GM12878 (cell line): ENCODE measurements around the gene CACHD1. TPM values are rescaled to one million over a fixed set of nuclear protein-coding genes. Genes with fewer than 3 reads are reported as not detected.

ENCODE experiments used
- ATAC-seq: fragments of 200-7000 bp; cut with Tn5 transposase; 3 replicates; pipeline ENCODE4 v1.9.1; 2020; ENCODE audit warnings: mild to moderate bottlenecking, moderate library complexity
- BruUV-seq: library from RNA; stranded (reverse); fragments of 400-500 nt; replicated peaks from 2 replicates; lab custom pipeline; 2021; lab: Mats Ljungman, UMichigan
- CTCF ChIA-PET: fragments of 300-600 bp; sonication (Branson Sonifier 250); formaldehyde crosslinking; extraction: SDS; loops from one replicate; lab custom pipeline; 2021; ENCODE audit warnings: inconsistent platforms; lab: Yijun Ruan, JAX
- POLR2A ChIA-PET: fragments of 350-600 bp; formaldehyde crosslinking; extraction: SDS; loops from one replicate; lab custom pipeline; 2021; ENCODE audit warnings: inconsistent platforms; lab: Charles Lee
- RAD21 ChIA-PET: fragments of 300-600 bp; sonication (Branson Sonifier 250); formaldehyde crosslinking; loops from one replicate; lab custom pipeline; 2023; ENCODE audit warnings: antibody characterized with exemption; ENCODE audit not compliant: unreplicated experiment; lab: Charles Lee
- SMC1A ChIA-PET: fragments of 300-600 bp; sonication (Branson Sonifier 250); formaldehyde crosslinking; loops from one replicate; lab custom pipeline; 2023; ENCODE audit not compliant: unreplicated experiment, uncharacterized antibody; lab: Charles Lee
- DNase-seq: peaks from one replicate; pipeline ENCODE4 v3.0.0-alpha.2; 2011; ENCODE audit warnings: low read depth, low spot score
- FAIRE-seq: peaks from 3 replicates; lab custom pipeline; 2011; peaks lifted over from hg19 to GRCh38; lab: Jason Lieb, UNC
- H2AFZ ChIP-seq: 2 replicates; pipeline ENCODE4 v1.6.0; 2011; ENCODE audit warnings: low read depth, low read length, control low read depth; ENCODE audit not compliant: control insufficient read depth
- H3K27ac ChIP-seq: 2 replicates; pipeline ENCODE4 v1.5.1; 2011; ENCODE audit warnings: control low read depth; ENCODE audit not compliant: control insufficient read depth, insufficient read depth
- H3K27me3 ChIP-seq, 2 experiments: replicated peaks in 1 of 2; 2 replicates each; pipeline versions ENCODE4 v1.6.0 to v1.6.1; 2011; ENCODE audit warnings: low read length in 1 of 2; ENCODE audit not compliant: control insufficient read depth in 2 of 2, insufficient read depth in 2 of 2
- H3K36me3 ChIP-seq, 2 experiments: 2 replicates each; pipeline ENCODE4 v1.5.1; 2011; ENCODE audit warnings: low read length in 1 of 2; ENCODE audit not compliant: control insufficient read depth in 2 of 2, insufficient read depth in 2 of 2
- H3K4me1 ChIP-seq: 2 replicates; pipeline ENCODE4 v1.6.1; 2011; ENCODE audit warnings: mild to moderate bottlenecking, low read length, moderate library complexity, mixed read lengths; ENCODE audit not compliant: control insufficient read depth, insufficient read depth
- H3K4me2 ChIP-seq: 2 replicates; pipeline ENCODE4 v1.6.0; 2011; ENCODE audit warnings: control low read depth; ENCODE audit not compliant: control insufficient read depth, insufficient read depth
- H3K4me3 ChIP-seq: fragments of 200-600 bp; sonication (generic); 2 replicates; pipeline ENCODE4 v1.5.1; 2016
- H3K79me2 ChIP-seq: 2 replicates; pipeline ENCODE4 v1.6.0; 2011; ENCODE audit warnings: low read length; ENCODE audit not compliant: control insufficient read depth, insufficient read depth
- H3K9ac ChIP-seq: 2 replicates; pipeline ENCODE4 v1.8.0; 2011; ENCODE audit warnings: low read length, control low read depth, mixed read lengths; ENCODE audit not compliant: control insufficient read depth, insufficient read depth
- H3K9me3 ChIP-seq: replicated peaks from 3 replicates; pipeline ENCODE4 v1.5.1; 2011; ENCODE audit warnings: mild to moderate bottlenecking, low read length; ENCODE audit not compliant: control insufficient read depth, insufficient read depth
- H4K20me1 ChIP-seq: 2 replicates; pipeline ENCODE4 v1.6.0; 2011; ENCODE audit not compliant: control insufficient read depth, insufficient read depth
- ATF7 ChIP-seq: fragments of 450-650 bp; IDR thresholded peaks from 2 replicates; pipeline ENCODE4 v1.6.1; 2016; ENCODE audit warnings: low read depth, mild to moderate bottlenecking
- CBFB ChIP-seq: IDR thresholded peaks from 2 replicates; pipeline ENCODE4 v1.6.1; 2016; ENCODE audit warnings: antibody characterized with exemption, low read depth
- GATAD2B ChIP-seq: fragments of 450-650 bp; conservative IDR thresholded peaks from 2 replicates; pipeline ENCODE4 v1.6.1; 2017; ENCODE audit warnings: low read depth, mild to moderate bottlenecking, moderate library complexity
- MTA3 ChIP-seq: IDR thresholded peaks from 2 replicates; pipeline ENCODE4 v1.6.1; 2012; ENCODE audit warnings: low read length, inconsistent platforms, borderline replicate concordance
- NFYA ChIP-seq: IDR thresholded peaks from 2 replicates; pipeline ENCODE4 v1.6.1; 2011; ENCODE audit warnings: low read depth, mild to moderate bottlenecking, low read length, improper control_type of control experiment, borderline replicate concordance
- RBBP5 ChIP-seq: fragments of 200-600 bp; sonication (generic); conservative IDR thresholded peaks from 2 replicates; pipeline ENCODE4 v1.6.1; 2016
- RFX5 ChIP-seq: IDR thresholded peaks from 2 replicates; pipeline ENCODE4 v1.6.1; 2011; ENCODE audit warnings: low read depth, low read length, improper control_type of control experiment
- TAF1 ChIP-seq: IDR thresholded peaks from 2 replicates; pipeline ENCODE4 v1.6.1; 2011; ENCODE audit warnings: mild to moderate bottlenecking, low read depth, low read length, borderline replicate concordance
- TARDBP ChIP-seq: IDR thresholded peaks from 2 replicates; pipeline ENCODE4 v1.6.1; 2016; ENCODE audit warnings: borderline replicate concordance
- USF1 ChIP-seq: IDR thresholded peaks from 2 replicates; pipeline ENCODE4 v1.6.1; 2011; ENCODE audit warnings: borderline replicate concordance, low read depth, mild to moderate bottlenecking, moderate library complexity, mixed read lengths, low read length; ENCODE audit not compliant: insufficient read depth; ENCODE audit errors: extremely low read length
- WGBS: methylation state at CpG from one replicate; pipeline ENCODE4 v1.1.6; 2016; ENCODE audit warnings: low lambda C conversion rate; ENCODE audit not compliant: insufficient replicate concordance, insufficient coverage; ENCODE audit errors: missing lambda C conversion rate; 5-methylcytosine and 5-hydroxymethylcytosine counted together
- in situ Hi-C: fragments of 300-500 bp; cut with MboI; formaldehyde crosslinking; loops from 9 replicates; pipeline ENCODE4 v1.14.3; 2018; ENCODE audit warnings: mixed read lengths
- intact Hi-C: fragments of 100-400 bp; cut with micrococcal nuclease; formaldehyde crosslinking; loops from one replicate; pipeline ENCODE4 v1.14.2; 2022; ENCODE audit not compliant: unreplicated experiment
- polyA plus RNA-seq, 11 experiments: library from polyadenylated mRNA; depleted of rRNA in 4 of 11; unstranded in 6 of 11; stranded (reverse) in 5 of 11; fragments of >200 nt; fragmentation: Nextera tagmentation in 4 of 11; fragmentation: Illumina TruSeq in 1 of 11; extraction: Ambion mirVana in 4 of 11; extraction: Trizol in 1 of 11; gene quantifications; 1 replicate in 1 of 11; 2 replicates in 10 of 11; pipeline versions ENCODE4 v1.2.1 to v1.2.3, GENCODE V29; 2011 to 2016; ENCODE audit warnings: inconsistent platforms in 2 of 11, missing spikeins in 2 of 11, low read depth in 1 of 11
- total RNA-seq, 4 experiments: library from RNA; depleted of rRNA in 3 of 4; stranded (reverse); fragments of >200 nt in 3 of 4; fragmentation: Illumina TruSeq in 1 of 4; extraction: Trizol in 1 of 4; gene quantifications; 2 replicates each; pipeline versions ENCODE4 v1.2.1 to v1.2.3, GENCODE V29; 2013 to 2021
- TF ChIP-seq, protein P1 (sequence below): fragments of 450-650 bp; IDR thresholded peaks from 2 replicates; pipeline ENCODE4 v1.6.1; 2017; ENCODE audit warnings: low read depth, mild to moderate bottlenecking, moderate library complexity

CACHD1 gene
- total and polyA plus RNA-seq, 10 of the 15 experiments (the other 5 are each of a cell fraction or from before 2014, with no cell fraction given) = 0.03 TPM; not detected in 9

DNA sequence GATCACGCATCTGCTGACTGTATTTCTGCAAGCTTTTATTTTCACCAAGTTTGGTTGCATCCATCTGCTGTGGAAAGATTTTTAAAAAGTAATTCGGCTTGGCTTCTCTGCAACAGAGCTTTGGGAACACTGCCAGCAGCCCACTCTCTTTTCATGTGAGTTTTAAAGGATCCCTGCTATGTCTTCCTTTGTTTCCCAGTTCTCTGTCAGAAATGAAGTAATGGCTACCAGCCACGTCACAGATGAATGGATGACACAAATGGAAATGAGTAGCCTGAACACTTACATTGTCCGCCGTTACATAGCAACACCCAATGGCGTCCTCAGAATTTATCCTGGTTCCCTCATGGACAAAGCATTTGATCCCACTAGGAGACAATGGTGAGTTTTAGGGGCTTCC lies 194.4 kb downstream of the CACHD1 start:
- Histone ChIP-seq H3K4me3 (no peak overlapping the region), H3K27me3 (peaks cover 0 to under 1% of the 10 kb centered on the region in 2 experiments; a peak in 1 of 4 replicates), H4K20me1 (no peaks in the 10 kb centered on the region), H3K27ac (no peak overlapping the region), H3K9ac (no peak overlapping the region), H3K9me3 (no peaks in the 10 kb centered on the region), H3K4me2 (no peak overlapping the region), H2AFZ (no peak overlapping the region), H3K36me3 (no peaks in the 10 kb centered on the region), H3K4me1 (no peaks in the 10 kb centered on the region), H3K79me2 (no peaks in the 10 kb centered on the region)
- TF ChIP-seq TAF1 (no peak), GATAD2B (no peak), NFYA (no peak), USF1 (no peak), CBFB (no peak), RBBP5 (no peak), ATF7 (no peak), RFX5 (no peak), TARDBP (no peak), MTA3 (no peak)
- TF ChIP-seq, protein P1, sequence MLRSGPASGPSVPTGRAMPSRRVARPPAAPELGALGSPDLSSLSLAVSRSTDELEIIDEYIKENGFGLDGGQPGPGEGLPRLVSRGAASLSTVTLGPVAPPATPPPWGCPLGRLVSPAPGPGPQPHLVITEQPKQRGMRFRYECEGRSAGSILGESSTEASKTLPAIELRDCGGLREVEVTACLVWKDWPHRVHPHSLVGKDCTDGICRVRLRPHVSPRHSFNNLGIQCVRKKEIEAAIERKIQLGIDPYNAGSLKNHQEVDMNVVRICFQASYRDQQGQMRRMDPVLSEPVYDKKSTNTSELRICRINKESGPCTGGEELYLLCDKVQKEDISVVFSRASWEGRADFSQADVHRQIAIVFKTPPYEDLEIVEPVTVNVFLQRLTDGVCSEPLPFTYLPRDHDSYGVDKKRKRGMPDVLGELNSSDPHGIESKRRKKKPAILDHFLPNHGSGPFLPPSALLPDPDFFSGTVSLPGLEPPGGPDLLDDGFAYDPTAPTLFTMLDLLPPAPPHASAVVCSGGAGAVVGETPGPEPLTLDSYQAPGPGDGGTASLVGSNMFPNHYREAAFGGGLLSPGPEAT = no peak
- no peak for FAIRE-seq
- POLR2A ChIA-PET = no interaction called here
- RAD21 ChIA-PET = no interaction called here
- intact Hi-C loops = no loop called here
- DNase-seq = no peak
- SMC1A ChIA-PET = no interaction called here
- CTCF ChIA-PET = interaction anchor here (1.0 to 5.9 kb wide), 2 partner anchors 11 to 74 kb away, joined by 3 to 40 read pairs; no protein-coding TSS in a partner anchor
- WGBS = 42% methylated on average over 6 of the region's 6 CpGs
- no TSS peak for BruUV-seq
- ATAC-seq = no peak
- in situ Hi-C loops = no loop called here
